ENCODE measurements around the gene EDC3.
"Not testable (repeated sequence)": the region's sequence is repeated elsewhere in the genome, so short reads cannot be mapped to it uniquely, and the experiment has no call there.

The EDC3 gene

DNA sequence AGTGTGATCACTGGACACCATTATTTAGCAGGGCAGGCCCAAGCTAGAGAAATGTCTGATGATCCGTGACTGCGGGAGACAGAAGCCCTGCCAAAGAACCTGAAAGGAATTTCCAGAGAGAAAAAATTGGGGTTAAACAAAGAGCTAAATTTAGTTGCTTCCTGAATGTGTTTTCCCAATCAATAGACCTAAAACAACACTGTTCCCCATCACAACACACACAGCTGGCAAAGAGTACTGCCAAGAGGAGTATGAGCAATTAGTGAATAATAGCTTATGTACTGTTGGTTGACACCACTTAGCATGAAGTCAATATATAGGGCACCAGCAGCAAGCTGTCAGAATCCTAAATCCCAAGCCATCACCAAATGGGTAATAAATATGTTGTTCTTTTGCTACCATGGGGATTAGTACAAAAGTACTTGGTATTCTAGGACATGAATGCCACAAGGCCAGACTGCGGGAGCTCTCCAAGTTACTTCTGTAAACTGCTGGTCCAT, 44.5 kb downstream of the EDC3 start:
- DNase-seq (ENCODE audit: low spot score): no peak

DNA sequence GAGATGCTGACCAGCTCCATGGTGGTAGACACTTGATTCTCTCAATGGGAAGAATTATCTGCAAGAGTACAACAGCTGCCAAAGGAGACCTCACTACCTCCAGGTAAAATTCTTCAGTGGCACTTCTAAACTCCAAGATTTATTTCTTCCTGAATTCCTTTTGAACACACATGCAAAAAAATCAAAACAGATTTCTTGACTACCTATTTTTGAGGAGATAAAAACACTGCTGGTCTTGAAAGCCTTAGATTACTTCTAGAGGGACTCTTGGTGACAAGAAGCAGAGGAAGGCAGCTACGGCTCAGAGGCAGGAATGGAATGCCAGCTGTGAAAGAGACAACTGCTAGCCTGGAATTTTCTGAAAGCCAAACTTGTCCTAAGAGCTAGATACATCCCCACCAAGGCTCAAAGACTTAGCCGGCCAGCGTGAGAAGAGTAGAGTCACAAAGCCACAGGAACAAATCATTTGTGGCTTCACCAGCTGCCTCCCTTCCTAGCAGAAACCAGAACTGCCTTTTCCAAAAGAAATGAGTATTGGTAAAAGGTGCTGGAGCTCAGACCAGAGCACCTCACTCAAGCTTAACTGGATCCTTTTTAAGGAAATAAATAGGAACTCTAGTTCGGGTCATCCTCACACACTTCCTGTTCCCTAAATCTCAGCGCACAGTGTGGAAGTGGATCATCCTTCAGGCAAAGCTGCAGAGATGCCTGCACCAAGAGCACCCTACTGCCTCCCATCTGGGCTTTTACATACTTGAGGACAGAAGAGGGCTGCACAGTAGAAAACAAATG, 47.6 kb downstream of the EDC3 start:
- DNase-seq (ENCODE audit: low spot score): no peak

DNA sequence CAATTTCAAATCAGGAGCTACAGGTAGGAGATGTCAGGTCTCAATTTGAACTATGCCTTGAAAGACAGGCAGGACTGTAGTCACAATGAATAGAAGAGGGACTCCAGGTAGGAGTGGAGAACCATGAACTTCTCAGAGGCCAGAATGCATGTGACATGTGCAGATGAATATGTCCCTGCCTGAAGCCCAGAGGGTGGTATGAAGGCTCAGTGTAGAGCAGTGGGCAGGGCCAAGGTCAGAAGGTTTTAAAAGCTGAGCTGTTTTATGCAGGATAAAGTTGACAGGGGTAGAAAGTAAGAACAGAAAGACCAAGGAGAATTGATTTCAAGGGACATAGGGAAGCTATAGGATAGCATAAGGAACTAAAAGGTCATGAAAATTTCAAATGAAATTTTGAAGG, 49.3 kb downstream of the EDC3 start:
- no peak for DNase-seq (ENCODE audit: low spot score)

DNA sequence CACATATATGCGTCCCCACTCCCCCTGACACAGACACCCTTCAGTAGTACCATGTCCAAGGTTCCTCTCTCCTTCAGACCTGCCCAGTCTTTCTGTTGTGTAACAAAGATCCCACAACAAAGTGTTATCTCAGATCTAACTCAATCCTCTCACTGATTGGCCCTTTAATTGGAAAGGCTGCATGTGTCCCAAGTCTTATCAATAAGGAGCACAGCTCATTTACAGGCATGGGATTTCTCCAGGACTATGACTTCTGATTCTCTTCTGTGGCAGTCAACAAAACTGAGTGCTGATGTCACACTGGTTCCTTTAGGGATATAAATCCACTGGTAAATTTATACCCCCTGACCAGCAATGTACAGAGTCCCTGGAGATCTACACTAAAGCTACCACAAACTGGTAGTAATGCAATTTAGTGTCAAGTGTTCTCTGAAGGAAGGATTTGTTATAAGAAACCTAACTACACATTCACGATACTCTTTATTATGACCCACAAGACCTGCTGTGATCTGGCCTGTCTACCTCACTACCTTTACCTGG, 52.1 kb downstream of the EDC3 start:
- no peak for DNase-seq (ENCODE audit: low spot score)

DNA sequence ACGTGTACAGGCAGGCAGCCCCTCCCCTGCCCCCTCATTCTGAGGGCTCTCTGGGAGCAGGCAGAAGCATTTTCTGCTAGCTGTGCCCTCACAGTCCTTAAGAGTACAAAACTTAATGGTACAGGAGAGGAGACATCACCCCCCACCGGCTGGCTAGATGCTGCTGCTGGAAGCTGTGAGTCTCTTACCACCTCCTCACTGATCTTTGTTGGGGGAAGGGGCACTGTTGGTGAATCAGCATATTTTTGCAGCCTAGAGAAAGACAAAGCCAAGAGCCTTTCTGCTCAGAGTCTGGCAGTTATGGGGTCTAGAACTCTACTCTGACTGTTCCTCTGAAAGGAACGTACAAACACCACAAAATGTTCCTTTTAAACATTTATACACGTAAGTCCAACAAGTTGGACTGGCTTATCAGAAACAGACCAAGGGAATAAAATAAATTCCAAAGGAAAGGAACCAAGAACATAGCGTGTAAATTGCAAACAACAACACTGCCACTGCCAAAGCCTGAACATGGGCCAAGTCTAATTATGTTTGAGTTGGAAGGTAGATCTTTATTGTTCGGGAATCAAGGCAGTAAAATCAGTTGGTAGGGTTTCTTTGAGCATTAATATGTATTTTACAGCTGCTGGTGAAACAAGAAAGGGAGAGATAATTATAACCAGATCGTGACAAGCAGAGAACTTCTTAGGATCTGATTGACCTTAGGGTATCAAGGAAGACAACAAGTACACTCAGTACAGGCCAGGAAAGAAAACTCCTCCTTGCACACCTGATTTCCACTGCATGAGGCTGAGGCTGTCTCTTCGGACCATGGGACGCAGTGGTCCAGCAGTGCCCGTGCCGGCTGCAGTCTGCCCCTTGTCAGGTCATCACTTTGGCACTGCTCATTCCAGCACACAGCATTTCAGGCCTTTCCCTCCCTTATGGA, 52.8 kb downstream of the EDC3 start:
- DNase-seq (ENCODE audit: low spot score): no peak

DNA sequence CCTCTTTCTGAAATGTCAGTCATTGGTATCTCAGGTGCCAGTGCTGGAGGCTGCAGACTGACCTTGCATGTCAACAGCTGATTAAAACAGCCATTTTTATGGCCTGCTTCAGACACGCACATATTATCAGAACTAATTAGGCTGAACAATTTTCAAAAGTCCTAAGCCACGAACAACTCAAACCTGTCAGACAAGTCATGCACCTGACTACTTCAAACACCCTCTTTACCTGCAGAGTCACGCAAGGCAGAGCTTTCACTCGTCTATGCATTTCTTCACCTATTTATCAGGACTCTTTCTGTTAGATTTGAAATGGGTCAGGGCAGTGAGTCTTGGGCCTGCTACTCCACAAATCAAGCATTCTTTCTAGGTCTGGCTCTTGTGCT, 53.5 kb downstream of the EDC3 start:
- DNase-seq (ENCODE audit: low spot score): no peak

DNA sequence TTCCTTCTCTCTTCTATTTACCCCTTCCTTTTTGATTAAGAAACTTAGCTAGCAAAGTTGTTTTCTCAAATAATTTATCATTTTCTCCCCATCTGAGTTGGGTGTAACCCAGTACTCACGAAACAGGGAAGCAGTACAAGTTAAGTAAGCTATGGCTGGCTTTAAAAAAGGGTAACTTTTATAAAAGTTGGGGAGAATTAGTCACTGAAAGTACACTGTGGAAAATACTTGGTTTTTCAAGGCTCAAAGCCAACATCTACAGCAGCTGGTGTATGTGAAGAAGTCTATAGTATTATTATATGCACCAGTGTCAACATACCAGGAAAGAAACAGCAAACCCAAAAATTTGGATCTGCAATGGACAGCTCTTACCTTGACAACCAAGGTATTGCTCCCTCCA, 54.7 kb downstream of the EDC3 start:
- DNase-seq (ENCODE audit: low spot score): no peak

DNA sequence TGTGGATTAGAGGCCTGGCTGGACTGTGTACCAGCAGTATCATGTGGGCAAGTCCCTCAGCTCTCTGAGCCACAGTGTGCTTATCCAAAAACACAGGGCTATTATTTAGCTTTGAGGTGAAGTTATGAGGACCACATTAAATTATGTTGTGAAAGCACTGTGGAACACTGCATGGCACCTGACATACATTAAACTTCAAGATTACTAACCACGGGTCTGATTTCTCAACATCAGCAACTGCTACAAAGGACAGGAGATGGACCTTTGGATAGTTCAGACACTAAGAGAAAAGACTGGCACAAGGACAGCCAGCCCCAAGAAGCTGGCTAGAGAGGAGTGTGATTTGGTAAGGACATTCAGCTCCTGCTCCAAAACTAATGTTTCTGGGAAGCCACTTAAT, 58.8 kb downstream of the EDC3 start:
- DNase-seq (ENCODE audit: low spot score): no peak

DNA sequence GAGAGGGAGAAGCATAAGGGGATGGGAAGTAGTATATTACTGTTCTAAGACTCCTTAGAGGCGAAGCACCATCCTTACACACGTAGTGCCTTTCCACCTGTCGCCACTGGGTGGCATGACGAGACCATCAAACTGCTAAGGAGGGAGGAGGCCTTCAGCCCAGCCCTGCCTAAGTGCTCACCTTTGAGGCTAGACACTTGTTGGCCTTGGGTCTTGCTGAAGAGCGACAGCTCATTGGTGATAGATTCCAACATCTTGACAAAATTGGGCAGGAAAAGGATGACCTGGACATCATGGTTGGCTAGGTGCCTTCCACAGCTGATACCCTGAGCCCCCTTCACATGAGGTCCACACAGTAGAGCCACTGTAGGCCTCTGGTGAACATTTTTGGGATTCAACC, 60.6 kb downstream of the EDC3 start:
- DNase-seq (ENCODE audit: low spot score): peak; percentile 89

DNA sequence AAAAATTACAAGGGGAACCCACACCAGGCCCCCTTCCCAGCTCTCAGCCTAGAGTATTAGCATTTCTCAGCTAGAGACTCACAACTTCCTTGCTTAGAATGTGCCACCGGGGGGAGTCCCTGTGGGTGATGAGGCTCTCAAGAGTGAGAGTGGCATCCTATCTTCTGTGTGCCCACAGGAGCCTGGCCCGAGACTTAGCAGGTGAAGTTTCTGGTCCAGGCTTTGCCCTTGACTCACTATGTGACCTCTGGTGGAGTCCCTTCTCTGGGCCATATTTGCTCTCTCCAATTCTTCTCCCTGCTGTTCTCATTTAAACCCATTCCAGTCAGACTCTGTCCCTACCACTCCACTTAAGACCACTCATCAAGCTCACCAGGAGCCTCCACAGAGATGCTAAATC, 62.0 kb downstream of the EDC3 start:
- DNase-seq (ENCODE audit: low spot score): no peak

DNA sequence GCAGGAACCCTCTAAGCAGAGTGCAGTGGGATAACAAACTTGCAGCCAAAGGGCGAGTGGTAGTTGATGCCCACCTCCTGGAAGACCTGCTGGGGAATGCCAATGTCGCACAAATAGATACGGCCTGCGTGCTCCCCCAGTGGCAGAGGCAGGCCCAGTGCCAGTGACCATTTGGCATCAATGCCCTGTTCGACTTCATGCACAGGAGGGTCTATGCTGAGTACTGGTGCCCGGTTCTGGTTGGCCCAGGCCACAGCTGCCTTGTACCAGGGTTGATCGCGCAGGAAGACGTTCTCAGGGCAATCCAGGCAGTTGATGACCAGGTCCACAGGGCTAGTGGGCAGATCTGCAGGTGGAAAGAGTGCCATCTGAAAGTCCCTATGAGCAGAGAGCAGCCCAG, 63.2 kb downstream of the EDC3 start:
- no peak for DNase-seq (ENCODE audit: low spot score)

DNA sequence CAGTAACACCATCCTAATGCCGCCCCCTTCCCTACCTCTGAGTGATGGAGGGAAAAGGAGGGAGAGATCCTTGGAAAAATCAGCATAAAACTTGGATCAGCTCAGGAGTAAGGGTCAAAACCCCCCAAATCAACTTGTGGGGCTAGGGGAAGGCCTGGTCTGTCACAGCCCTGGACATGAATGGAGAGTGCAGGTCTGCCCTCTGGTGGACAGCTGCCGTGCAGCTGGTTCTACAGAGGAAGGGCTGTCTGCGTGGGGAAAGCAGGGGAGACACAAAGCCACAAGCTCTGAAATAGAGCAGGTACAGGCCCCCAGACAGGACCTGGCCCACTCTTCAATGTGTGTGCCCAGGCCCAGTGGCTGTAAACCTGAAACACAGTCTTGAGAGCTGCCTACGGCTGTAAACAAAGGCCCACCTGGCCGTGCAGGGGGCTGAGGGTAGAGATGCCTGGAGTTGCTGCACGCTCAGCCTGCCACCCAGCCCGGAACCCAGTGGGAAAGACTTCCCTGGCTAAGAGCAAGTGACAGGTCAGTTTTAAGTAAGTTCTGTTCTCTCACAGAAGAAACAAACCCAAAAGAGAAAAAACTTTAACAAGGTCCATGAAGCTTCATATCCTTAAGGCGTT, 63.8 kb downstream of the EDC3 start:
- DNase-seq (ENCODE audit: low spot score): peak; percentile 88

DNA sequence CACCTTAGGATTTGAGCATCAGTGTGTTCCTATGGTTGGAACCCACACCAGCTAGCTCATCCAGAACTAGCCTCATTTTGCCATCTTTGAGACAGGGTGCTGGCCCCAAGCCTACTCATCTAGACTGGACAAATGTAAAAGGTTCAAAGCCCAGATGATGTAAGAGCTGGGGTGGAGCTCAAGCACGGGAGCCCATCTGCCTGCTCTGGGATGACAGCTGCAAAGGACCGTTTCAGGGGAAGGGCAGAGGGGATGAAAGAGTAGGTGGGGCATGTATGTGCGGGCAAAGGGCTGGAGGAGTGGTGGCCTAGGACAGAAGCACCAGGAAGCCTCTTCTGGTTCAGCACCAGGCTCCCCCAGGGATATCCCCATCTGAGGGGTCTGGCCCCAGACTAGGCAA, 64.4 kb downstream of the EDC3 start:
- DNase-seq (ENCODE audit: low spot score): no peak

DNA sequence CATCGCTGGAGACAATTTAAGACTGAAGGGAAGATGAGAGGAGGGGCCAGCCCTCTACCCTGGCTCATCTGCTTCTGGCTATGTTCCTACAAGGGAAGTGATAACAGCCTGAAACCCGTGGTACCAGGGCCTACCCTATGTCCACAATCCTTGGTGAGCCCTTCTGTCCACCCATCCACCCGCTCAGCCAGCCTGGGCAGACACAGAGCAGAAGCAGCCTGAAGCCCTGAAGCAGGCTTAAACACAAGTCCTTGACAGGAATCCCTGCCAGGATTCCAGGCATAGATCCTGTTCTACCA, 64.8 kb downstream of the EDC3 start:
- DNase-seq (ENCODE audit: low spot score): no peak

DNA sequence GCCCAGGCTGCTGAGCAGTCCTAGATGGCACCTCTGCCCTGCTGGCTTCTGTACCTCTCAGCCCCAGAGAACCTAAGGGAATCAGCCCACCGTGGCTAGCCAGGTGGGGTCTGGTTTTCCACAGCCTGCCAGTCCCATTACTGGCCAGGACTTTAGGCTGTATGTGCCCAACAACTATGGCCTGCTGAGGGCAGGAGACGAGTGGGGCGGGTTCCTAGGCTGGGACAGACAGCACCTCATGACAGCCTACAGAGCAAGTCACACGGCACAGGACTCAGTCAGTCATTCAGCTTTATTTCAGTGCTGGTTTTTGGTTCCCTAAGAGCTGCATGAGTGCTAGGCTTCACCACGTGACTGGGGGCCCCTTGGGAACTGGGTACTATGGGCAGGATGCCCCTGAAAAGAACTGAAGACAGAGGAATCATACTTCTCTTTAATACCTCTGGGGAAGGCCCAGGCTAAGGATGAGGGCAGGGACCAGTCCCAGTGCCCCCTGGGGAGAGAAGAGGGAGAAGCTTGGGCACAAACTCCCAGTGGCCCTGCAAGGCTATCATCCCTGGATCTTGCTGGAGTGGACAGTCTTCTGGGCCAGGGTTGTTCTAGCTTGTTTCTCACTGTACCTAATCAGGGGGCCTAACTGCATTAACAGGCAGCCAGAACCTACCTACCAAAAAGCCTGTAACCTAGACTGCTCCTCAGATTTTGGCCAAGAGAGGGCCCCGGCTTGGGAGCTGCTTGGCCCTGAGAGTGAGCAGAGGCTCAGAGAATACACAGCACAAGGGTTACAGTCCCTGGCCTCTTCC, 65.3 kb downstream of the EDC3 start:
- DNase-seq (ENCODE audit: low spot score): peak; percentile 1

DNA sequence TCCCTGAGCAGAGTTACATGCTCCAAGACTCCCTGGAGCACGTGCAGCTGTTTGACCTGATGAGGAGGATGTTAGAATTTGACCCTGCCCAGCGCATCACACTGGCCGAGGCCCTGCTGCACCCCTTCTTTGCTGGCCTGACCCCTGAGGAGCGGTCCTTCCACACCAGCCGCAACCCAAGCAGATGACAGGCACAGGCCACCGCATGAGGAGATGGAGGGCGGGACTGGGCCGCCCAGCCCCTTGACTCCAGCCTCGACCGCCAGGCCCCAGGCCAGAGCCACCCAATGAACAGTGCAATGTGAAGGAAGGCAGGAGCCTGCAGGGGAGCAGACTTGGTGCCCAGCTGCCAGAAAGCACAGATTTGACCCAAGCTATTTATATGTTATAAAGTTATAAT, 66.1 kb downstream of the EDC3 start:
- not testable (repeated sequence) for DNase-seq (ENCODE audit: low spot score)

DNA sequence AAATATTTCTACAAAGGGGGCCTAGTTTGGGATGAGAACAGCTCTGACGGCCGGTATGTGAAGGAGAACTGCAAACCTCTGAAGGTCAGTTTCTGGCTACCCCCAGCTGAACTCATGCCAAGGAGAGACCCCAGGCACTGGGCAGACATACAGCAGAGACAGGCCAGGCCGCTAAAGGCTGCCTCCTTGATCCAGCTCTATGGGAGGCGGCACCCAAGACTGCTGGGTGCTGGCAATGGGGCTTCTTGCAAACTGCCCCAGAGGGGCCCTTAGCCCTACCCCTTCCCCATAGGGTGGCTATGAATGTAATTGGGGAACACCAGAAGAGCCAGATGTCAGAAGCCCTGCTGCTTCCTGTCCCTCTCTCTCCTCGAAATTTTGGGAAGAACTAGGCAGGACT, 66.9 kb downstream of the EDC3 start:
- peak; percentile 5 for DNase-seq (ENCODE audit: low spot score)

DNA sequence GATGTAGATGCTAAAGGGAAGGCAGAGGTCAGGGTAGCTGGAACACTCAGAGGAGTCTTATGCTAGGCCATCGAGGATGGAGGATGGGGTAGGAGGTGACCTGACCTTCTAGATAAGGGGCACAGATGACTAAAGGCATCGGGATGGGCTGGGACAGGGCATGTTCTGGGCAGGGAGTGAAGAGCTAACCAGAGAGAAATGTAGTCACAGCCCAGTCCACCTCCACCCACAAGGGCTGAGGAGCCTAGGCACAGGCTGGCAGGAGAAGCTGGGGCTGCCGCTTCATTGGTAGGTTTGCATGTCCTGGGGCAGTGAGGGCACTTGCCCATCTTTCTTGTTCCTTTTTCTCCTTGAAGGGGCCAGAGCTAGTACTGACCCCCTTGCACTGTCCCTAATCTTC, 67.6 kb downstream of the EDC3 start:
- peak; percentile 6 for DNase-seq (ENCODE audit: low spot score)

DNA sequence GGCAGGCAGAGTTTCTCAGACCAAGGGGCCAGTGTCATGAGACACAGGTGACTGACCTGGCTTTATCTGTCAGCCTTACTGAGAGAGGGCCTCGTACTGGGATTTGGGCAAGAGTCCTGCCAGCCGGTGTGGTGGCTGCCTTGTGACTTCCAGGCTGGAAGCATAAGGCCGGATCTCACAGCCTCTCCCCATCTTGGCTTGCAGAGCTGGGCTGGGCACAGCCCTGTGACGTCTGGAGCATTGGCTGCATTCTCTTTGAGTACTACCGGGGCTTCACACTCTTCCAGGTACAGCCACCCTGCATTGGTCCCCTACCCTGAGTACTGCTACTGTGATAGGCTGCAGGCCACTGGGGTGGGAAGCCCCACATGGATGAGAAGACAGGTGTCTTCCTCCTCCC, 68.1 kb downstream of the EDC3 start:
- peak; percentile 2 for DNase-seq (ENCODE audit: low spot score)

DNA sequence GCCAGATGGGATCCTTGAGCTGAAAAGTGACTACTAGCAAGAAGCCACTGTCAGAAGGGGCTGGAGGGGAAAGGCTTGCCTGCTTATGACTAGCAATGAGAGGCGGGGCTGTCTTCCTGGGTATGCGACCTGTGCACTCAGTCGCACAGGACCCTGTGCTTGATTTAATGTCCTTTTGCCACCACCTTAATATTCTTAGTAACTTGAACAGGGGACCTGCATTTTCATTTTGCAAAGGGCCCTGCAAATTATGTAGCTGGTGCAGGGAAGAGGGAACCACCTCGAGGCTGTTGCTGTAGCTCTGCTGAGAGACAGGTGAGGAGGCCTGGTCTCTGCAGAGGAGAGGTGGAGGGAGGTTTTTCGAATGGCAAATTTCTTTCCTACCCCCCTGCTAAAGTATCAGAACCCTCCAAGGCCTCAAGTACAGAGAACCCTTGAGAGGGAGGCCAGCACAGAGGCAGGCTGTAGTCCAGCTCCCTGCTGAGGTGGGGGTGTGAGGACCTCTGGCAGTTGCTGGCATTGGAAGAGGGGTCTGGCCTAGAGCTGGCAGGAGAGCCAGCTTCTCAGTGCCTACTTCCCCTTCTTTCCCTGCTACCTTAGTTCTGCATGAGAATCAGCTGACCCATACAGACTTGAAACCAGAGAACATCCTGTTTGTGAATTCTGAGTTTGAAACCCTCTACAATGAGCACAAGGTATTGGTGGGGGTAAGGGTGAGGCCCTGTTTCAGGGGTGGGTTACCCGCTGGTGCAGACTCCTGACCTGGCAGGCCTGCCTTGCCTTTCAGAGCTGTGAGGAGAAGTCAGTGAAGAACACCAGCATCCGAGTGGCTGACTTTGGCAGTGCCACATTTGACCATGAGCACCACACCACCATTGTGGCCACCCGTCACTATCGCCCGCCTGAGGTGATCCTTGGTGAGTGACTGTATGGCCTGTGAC, 68.8 kb downstream of the EDC3 start:
- DNase-seq (ENCODE audit: low spot score): peak; percentile 13

DNA sequence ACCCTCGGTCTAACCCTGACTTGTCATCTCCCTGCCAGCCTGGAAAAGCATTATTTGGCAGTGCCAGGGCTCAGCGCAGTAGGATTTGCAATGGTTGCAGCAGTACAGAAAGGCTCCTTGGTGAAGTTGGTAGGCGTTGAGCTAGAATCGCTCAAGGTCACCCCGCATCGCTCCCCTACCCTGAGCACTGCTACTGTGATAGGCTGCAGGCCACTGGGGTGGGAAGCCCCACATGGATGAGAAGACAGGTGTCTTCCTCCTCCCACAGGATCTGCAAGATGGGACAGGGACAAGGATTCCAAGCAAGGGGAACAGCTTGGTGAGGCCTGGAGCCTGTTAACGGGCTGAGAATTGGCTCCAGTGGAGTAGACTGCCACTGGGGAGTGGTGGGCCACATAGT, 69.5 kb downstream of the EDC3 start:
- no peak for DNase-seq (ENCODE audit: low spot score)

All from HuH-7.5 (cell line).